ENCODE results near the gene CD93. TPM values are rescaled to one million over a fixed set of nuclear protein-coding genes. Genes with fewer than 3 reads are reported as not detected.

Gene CD93
- polyA plus RNA-seq, 1 donor from 2014 or later: not detected

DNA sequence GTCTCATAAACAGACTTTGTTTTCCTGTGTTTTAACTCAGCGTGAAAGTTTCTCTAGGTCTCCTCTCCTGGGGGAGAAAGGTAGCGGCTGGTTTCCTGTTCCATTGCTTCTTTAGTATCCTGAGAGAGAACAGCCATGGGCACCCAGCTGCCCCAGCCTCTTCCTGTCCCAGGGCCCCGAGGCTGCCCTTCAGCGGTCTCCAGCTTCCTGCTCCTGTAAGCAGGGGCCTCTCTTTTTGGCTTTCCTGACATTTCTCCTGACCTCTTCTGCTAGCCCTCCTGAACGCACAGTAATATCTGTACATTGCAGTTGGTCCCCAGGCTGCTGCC lies 53.4 kb downstream of the CD93 start:
- peaks cover 6% of the 10 kb centered on the region for H3F3A ChIP-seq (ENCODE audit: insufficient read depth, low read length, poor library complexity, severe bottlenecking)
- peaks cover 45% of the 10 kb centered on the region for H3K27me3 ChIP-seq (ENCODE audit: insufficient read depth, low read depth, low read length)
- TF ChIP-seq, protein P1, sequence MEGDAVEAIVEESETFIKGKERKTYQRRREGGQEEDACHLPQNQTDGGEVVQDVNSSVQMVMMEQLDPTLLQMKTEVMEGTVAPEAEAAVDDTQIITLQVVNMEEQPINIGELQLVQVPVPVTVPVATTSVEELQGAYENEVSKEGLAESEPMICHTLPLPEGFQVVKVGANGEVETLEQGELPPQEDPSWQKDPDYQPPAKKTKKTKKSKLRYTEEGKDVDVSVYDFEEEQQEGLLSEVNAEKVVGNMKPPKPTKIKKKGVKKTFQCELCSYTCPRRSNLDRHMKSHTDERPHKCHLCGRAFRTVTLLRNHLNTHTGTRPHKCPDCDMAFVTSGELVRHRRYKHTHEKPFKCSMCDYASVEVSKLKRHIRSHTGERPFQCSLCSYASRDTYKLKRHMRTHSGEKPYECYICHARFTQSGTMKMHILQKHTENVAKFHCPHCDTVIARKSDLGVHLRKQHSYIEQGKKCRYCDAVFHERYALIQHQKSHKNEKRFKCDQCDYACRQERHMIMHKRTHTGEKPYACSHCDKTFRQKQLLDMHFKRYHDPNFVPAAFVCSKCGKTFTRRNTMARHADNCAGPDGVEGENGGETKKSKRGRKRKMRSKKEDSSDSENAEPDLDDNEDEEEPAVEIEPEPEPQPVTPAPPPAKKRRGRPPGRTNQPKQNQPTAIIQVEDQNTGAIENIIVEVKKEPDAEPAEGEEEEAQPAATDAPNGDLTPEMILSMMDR (IDR thresholded peaks at IDR 0.05; ENCODE audit: poor library complexity, severe bottlenecking): no peak
- no peak for TF ChIP-seq SMC3 (conservative IDR thresholded peaks at IDR 0.05; ENCODE audit: poor library complexity)
- no peak for TF ChIP-seq EZH2 (IDR thresholded peaks at IDR 0.05; ENCODE audit: borderline replicate concordance, insufficient read depth, low read length, poor library complexity, severe bottlenecking)
- TF ChIP-seq RAD21 (conservative IDR thresholded peaks at IDR 0.05): no peak
- H3K4me3 ChIP-seq (ENCODE audit: low read length): no peak overlapping the region
- H3K36me3 ChIP-seq (ENCODE audit: insufficient read depth, low read length): no peaks in the 10 kb centered on the region
- no peak overlapping the region for H3K9ac ChIP-seq (ENCODE audit: low read length)
- no peaks in the 10 kb centered on the region for H3K9me2 ChIP-seq (ENCODE audit: insufficient read depth, low read length)
- H3K27ac ChIP-seq (ENCODE audit: low read length): no peak overlapping the region
- no peaks in the 10 kb centered on the region for H4K20me1 ChIP-seq (ENCODE audit: insufficient read depth)
- no peaks in the 10 kb centered on the region for H3K79me2 ChIP-seq (replicated peaks; ENCODE audit: insufficient read depth, low read length)
- no peak overlapping the region for H3K4me2 ChIP-seq (ENCODE audit: low read length)
- H2AFZ ChIP-seq (ENCODE audit: low read depth, low read length): no peak overlapping the region
- H3K9me3 ChIP-seq (ENCODE audit: low read length): no peaks in the 10 kb centered on the region

DNA sequence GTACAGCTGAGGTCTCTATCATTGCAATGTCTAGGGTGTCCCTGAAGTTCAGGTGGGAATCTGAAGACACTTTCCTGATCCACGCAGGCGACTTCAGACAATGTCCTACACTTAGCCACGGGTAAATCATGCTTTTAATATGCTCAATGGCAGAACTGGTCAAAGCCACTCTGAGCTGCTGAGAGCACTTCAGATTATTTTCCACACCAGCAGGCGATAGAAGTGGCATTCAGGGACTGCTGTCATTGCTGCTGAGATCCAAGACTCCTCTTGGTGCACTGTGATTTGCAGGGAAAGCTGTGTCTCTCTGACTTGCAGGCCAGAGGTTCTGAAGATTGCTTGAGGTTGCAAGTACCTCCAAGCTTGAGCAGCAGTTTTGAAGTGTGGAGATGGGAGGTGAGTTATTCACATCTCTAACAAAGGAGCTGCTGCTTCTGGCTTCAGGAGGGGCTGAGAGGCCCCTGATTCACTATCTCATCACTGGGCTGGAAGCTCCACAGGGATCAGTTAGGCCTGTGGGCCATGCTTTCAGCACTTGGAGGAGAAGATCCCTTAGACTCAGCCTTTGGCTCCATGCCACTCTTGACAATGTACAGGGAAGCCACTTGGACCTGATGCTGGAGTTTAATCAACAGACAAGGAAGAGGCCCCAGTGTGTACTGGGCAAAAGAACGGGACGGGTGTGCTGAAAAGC lies 53.9 kb downstream of the CD93 start:
- Histone ChIP-seq H3F3A (ENCODE audit: insufficient read depth, low read length, poor library complexity, severe bottlenecking) (peaks cover 7% of the 10 kb centered on the region), H3K27ac (ENCODE audit: low read length) (no peak overlapping the region), H3K27me3 (ENCODE audit: insufficient read depth, low read depth, low read length) (peaks cover 40% of the 10 kb centered on the region), H3K9me3 (ENCODE audit: low read length) (no peaks in the 10 kb centered on the region), H2AFZ (ENCODE audit: low read depth, low read length) (no peak overlapping the region), H3K4me3 (ENCODE audit: low read length) (no peak overlapping the region), H3K9ac (ENCODE audit: low read length) (no peak overlapping the region), H3K36me3 (ENCODE audit: insufficient read depth, low read length) (no peaks in the 10 kb centered on the region), H4K20me1 (ENCODE audit: insufficient read depth) (no peaks in the 10 kb centered on the region), H3K9me2 (ENCODE audit: insufficient read depth, low read length) (no peaks in the 10 kb centered on the region), H3K4me2 (ENCODE audit: low read length) (no peak overlapping the region), H3K79me2 (replicated peaks; ENCODE audit: insufficient read depth, low read length) (no peaks in the 10 kb centered on the region)
- TF ChIP-seq TAF1 (IDR thresholded peaks at IDR 0.05; ENCODE audit: low read depth): no peak
- no peak for TF ChIP-seq POLR2AphosphoS5 (IDR thresholded peaks at IDR 0.05)
- TF ChIP-seq, protein P2, sequence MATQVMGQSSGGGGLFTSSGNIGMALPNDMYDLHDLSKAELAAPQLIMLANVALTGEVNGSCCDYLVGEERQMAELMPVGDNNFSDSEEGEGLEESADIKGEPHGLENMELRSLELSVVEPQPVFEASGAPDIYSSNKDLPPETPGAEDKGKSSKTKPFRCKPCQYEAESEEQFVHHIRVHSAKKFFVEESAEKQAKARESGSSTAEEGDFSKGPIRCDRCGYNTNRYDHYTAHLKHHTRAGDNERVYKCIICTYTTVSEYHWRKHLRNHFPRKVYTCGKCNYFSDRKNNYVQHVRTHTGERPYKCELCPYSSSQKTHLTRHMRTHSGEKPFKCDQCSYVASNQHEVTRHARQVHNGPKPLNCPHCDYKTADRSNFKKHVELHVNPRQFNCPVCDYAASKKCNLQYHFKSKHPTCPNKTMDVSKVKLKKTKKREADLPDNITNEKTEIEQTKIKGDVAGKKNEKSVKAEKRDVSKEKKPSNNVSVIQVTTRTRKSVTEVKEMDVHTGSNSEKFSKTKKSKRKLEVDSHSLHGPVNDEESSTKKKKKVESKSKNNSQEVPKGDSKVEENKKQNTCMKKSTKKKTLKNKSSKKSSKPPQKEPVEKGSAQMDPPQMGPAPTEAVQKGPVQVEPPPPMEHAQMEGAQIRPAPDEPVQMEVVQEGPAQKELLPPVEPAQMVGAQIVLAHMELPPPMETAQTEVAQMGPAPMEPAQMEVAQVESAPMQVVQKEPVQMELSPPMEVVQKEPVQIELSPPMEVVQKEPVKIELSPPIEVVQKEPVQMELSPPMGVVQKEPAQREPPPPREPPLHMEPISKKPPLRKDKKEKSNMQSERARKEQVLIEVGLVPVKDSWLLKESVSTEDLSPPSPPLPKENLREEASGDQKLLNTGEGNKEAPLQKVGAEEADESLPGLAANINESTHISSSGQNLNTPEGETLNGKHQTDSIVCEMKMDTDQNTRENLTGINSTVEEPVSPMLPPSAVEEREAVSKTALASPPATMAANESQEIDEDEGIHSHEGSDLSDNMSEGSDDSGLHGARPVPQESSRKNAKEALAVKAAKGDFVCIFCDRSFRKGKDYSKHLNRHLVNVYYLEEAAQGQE (IDR thresholded peaks at IDR 0.05; ENCODE audit: borderline replicate concordance): no peak
- no peak for TF ChIP-seq MXI1 (conservative IDR thresholded peaks at IDR 0.05; ENCODE audit: poor library complexity, severe bottlenecking)
- no peak for TF ChIP-seq EP300 (conservative IDR thresholded peaks at IDR 0.05; ENCODE audit: poor library complexity, severe bottlenecking)
- TF ChIP-seq RAD21 (conservative IDR thresholded peaks at IDR 0.05): no peak
- no peak for TF ChIP-seq SMC3 (conservative IDR thresholded peaks at IDR 0.05; ENCODE audit: poor library complexity)
- no peak for TF ChIP-seq EZH2 (IDR thresholded peaks at IDR 0.05; ENCODE audit: borderline replicate concordance, insufficient read depth, low read length, poor library complexity, severe bottlenecking)

Data from neural cell (in vitro differentiated cells).